GM19372 (cell line): ENCODE results near the gene TP53I3.
"Not testable (repeated sequence)": the region's sequence is repeated elsewhere in the genome, so short reads cannot be mapped to it uniquely, and the experiment has no call there.

Experiments
- ATAC-seq: cut with Tn5 transposase; IDR thresholded peaks from one replicate; pipeline ENCODE4 v1.9.1; 2021; ENCODE audit warnings: mild to moderate bottlenecking, low read depth, moderate library complexity; ENCODE audit not compliant: unreplicated experiment

The TP53I3 gene

GRCh38 chr2:24101992-24102391 lies 17.4 kb upstream of the TP53I3 start:
- no peak for ATAC-seq

- not testable (repeated sequence) for ATAC-seq
These were observed 16.1 kb upstream of the TP53I3 start for GRCh38 chr2:24100732-24101131.

- not testable (repeated sequence) for ATAC-seq
These were observed 10.6 kb upstream of the TP53I3 start for GRCh38 chr2:24095171-24095677.

GRCh38 chr2:24093270-24093669 lies 8.6 kb upstream of the TP53I3 start:
- not testable (repeated sequence) for ATAC-seq

GRCh38 chr2:24088821-24089359 lies 4.3 kb upstream of the TP53I3 start:
- no peak for ATAC-seq

GRCh38 chr2:24087032-24087431 lies 2.4 kb upstream of the TP53I3 start:
- no peak for ATAC-seq

- ATAC-seq: no peak
These were observed 1.6 kb upstream of the TP53I3 start for GRCh38 chr2:24086241-24086640.

GRCh38 chr2:24085200-24085489 lies 511 bp upstream of the TP53I3 start:
- ATAC-seq: no peak

GRCh38 chr2:24083567-24084385 lies 858 bp downstream of the TP53I3 start:
- ATAC-seq: peak; percentile 76

GRCh38 chr2:24082787-24083566 lies 1.7 kb downstream of the TP53I3 start:
- ATAC-seq: no peak

GRCh38 chr2:24080701-24081100 lies 3.9 kb downstream of the TP53I3 start:
- no peak for ATAC-seq

GRCh38 chr2:24077879-24078278 lies 6.8 kb downstream of the TP53I3 start:
- ATAC-seq: no peak

GRCh38 chr2:24077535-24077877 lies 7.1 kb downstream of the TP53I3 start:
- ATAC-seq: no peak

- ATAC-seq: no peak
These were observed 7.6 kb downstream of the TP53I3 start for GRCh38 chr2:24076849-24077534.

GRCh38 chr2:24075915-24076848 lies 8.5 kb downstream of the TP53I3 start, which contains the start of gene SF3B6:
TSS of gene SF3B6 (minus strand) at chr2:24076326. CDS start at chr2:24076229, 97 bp downstream.
- peak; percentile 93 for ATAC-seq

- no peak for ATAC-seq
These were observed 9.4 kb downstream of the TP53I3 start for GRCh38 chr2:24075259-24075658.

GRCh38 chr2:24073816-24074215 lies 10.8 kb downstream of the TP53I3 start:
- ATAC-seq: no peak

GRCh38 chr2:24072259-24072658 lies 12.4 kb downstream of the TP53I3 start:
- no peak for ATAC-seq

- ATAC-seq: no peak
These were observed 19.3 kb downstream of the TP53I3 start for GRCh38 chr2:24065341-24065740.
